Tibial nerve (tissue), 4 donors: Measurements from ENCODE around the gene TENM3.

Source experiments
- CTCF ChIP-seq, 5 experiments: fragments of 200-600 bp in 3 of 5; fragments of 450-650 bp in 2 of 5; sonication (generic) in 3 of 5; IDR thresholded peaks; one replicate each; pipeline ENCODE4 v1.5.1; 2016 to 2019; ENCODE audit warnings: antibody characterized with exemption in 5 of 5, mild to moderate bottlenecking in 3 of 5, moderate library complexity in 2 of 5
- EP300 ChIP-seq, 2 donors: sonication (generic); formaldehyde crosslinking; IDR thresholded peaks; one replicate each; pipeline ENCODE4 v1.6.1; 2017; ENCODE audit warnings: antibody characterized with exemption in 2 of 2, mild to moderate bottlenecking in 1 of 2
- POLR2A ChIP-seq, 2 donors: fragments of 450-650 bp; IDR thresholded peaks; one replicate each; pipeline ENCODE4 v1.6.1; 2017; ENCODE audit warnings: antibody characterized with exemption in 2 of 2, mild to moderate bottlenecking in 2 of 2, moderate library complexity in 2 of 2

GRCh38 chr4:182261651-182262223 lies 18.5 kb downstream of the TENM3 start:
- no peak for TF ChIP-seq CTCF (IDR thresholded peaks at IDR 0.05)
- TF ChIP-seq POLR2A (IDR thresholded peaks at IDR 0.05), result no peak
- no peak for TF ChIP-seq EP300 (IDR thresholded peaks at IDR 0.05)
